ENCODE results near the gene UTF1.

The UTF1 gene

DNA sequence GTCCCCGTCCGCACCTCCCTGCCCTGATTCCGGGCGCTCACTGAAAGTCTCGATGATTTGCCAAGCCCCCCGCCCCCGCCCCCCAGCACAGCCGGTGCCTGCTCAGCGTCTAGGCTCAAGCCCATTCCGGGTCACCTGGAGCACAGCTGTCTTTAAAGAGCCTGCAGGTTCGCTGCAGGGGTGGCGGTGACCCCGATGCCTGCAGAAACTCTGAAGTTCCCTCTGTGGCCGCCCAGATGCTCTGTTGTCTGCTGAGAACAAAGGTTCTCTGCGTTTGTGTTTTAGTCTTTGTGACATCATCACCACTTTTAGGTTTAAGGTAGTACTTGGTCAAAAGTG, 8.4 kb downstream of the UTF1 start:
- Histone ChIP-seq H3K9me3 (ENCODE audit: control insufficient read depth, low read length) (no peaks in the 10 kb centered on the region), H3K4me1 (ENCODE audit: control insufficient read depth, insufficient read depth, low read length, poor library complexity, severe bottlenecking) (peaks cover 15% of the 10 kb centered on the region), H3K36me3 (ENCODE audit: control insufficient read depth, insufficient read depth, low read length) (no peaks in the 10 kb centered on the region), H3K27ac (ENCODE audit: low read depth, low read length, severe bottlenecking) (no peak overlapping the region), H3K4me3 (ENCODE audit: extremely low read depth, insufficient read depth, low read length, poor library complexity, severe bottlenecking) (peak overlapping the region; percentile 16)
- WGBS, 2 experiments (ENCODE audit: insufficient coverage in 2 of 2): 4 to 7% methylated on average over 10 to 14 of the region's 15 CpGs

DNA sequence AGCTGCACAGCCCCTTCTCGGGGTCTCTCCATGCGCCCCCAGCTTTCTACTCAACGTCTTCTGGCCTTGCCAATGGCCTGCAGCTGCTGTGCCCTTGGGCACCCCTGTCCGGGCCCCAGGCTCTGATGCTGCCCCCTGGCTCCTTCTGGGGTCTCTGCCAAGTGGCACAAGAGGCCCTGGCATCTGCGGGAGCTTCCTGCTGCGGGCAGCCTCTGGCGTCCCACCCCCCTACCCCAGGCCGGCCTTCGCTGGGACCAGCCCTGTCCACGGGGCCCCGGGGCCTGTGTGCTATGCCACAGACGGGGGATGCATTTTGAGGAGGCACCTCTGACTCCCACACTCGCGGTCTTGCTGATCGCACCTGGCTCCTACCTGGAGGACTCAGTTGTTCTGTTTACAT, 10.0 kb downstream of the UTF1 start:
- no peaks in the 10 kb centered on the region for H3K36me3 ChIP-seq (ENCODE audit: control insufficient read depth, insufficient read depth, low read length)
- H3K4me3 ChIP-seq (ENCODE audit: extremely low read depth, insufficient read depth, low read length, poor library complexity, severe bottlenecking): no peak overlapping the region
- peaks cover 15% of the 10 kb centered on the region for H3K4me1 ChIP-seq (ENCODE audit: control insufficient read depth, insufficient read depth, low read length, poor library complexity, severe bottlenecking)
- no peaks in the 10 kb centered on the region for H3K9me3 ChIP-seq (ENCODE audit: control insufficient read depth, low read length)
- WGBS, 2 experiments (ENCODE audit: insufficient coverage in 2 of 2): 89 to 95% methylated on average over 6 to 12 of the region's 15 CpGs
- H3K27ac ChIP-seq (ENCODE audit: low read depth, low read length, severe bottlenecking): no peak overlapping the region

DNA sequence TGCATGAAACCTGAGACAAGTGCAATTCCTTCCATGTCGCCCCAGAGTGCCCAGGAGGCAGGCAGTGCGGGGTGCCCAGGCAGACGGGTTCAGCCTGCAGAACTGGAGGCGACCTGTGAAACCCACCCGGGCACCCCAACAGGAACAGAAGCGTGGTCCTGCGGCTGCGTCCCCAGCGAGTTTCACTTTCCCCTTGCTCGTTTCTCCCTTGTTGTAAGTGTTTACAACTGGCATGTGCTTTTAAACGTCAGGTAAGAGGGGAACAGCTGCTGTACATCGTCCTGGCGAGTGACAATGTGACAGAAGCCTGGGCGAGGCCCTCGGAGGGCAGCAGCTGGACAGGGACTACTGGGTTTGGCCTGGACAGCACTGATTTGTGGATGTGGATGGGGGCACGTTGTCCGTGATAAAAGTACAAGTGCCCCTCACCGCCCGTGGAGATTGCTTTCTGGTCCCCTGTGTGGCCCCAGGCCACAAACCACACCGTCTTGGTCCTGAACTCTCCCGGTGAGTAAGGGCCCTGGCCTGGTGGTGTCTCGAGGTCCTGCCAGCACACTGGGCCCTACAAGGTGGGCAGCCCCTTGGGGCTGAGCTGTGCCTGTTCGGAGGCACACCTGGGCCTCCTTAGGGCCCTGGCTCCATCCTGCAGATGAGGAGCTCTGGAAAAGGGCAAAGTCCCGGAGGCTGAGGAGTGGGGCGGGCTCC, 11.6 kb downstream of the UTF1 start:
- Histone ChIP-seq H3K9me3 (ENCODE audit: control insufficient read depth, low read length) (no peaks in the 10 kb centered on the region), H3K36me3 (ENCODE audit: control insufficient read depth, insufficient read depth, low read length) (no peaks in the 10 kb centered on the region), H3K4me1 (ENCODE audit: control insufficient read depth, insufficient read depth, low read length, poor library complexity, severe bottlenecking) (peaks cover 18% of the 10 kb centered on the region), H3K27ac (ENCODE audit: low read depth, low read length, severe bottlenecking) (no peak overlapping the region), H3K4me3 (ENCODE audit: extremely low read depth, insufficient read depth, low read length, poor library complexity, severe bottlenecking) (no peak overlapping the region)
- WGBS, 2 experiments (ENCODE audit: insufficient coverage in 2 of 2): 94% methylated on average over 24 to 25 of the region's 25 CpGs

DNA sequence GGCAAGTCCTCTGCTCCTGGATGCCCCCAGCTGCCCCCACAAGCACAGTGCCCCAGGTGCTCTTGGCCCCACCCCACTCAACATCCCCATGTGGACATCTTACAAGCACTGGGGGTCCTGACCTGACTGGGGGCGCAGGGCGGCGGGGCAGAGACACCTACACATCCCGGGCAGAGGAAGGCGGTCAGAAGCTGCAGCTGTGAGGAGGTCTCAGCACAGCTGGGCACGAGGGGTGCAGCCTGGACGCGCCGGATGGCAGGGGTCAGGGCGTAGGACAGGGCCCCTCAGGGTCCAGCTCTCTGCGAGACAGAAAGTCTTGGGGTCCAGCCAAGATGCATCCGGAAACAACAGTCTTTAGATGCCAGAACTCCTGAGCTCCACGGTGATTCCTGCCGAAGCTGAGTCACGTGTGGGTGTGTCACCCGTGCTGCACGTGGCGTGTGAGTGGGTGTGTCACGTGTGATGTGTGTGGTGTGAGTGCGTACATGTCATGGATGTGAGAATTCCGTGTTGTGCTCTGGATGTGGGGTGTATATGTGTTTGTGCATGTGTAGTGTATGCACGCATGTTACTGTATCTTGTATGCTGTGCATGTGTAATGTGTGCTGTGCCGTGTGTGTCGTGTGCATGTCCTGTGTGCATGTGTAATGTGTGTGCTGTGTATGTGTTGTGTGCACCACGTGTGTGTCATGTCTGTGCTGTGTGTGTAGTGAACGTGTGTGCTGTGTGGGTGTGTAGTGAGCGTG, 12.8 kb downstream of the UTF1 start:
- Histone ChIP-seq H3K4me1 (ENCODE audit: control insufficient read depth, insufficient read depth, low read length, poor library complexity, severe bottlenecking) (peaks cover 12% of the 10 kb centered on the region), H3K4me3 (ENCODE audit: extremely low read depth, insufficient read depth, low read length, poor library complexity, severe bottlenecking) (no peak overlapping the region), H3K9me3 (ENCODE audit: control insufficient read depth, low read length) (no peaks in the 10 kb centered on the region), H3K36me3 (ENCODE audit: control insufficient read depth, insufficient read depth, low read length) (no peaks in the 10 kb centered on the region), H3K27ac (ENCODE audit: low read depth, low read length, severe bottlenecking) (no peak overlapping the region)
- WGBS, 2 experiments (ENCODE audit: insufficient coverage in 2 of 2): 92 to 93% methylated on average over 26 to 27 of the region's 27 CpGs

DNA sequence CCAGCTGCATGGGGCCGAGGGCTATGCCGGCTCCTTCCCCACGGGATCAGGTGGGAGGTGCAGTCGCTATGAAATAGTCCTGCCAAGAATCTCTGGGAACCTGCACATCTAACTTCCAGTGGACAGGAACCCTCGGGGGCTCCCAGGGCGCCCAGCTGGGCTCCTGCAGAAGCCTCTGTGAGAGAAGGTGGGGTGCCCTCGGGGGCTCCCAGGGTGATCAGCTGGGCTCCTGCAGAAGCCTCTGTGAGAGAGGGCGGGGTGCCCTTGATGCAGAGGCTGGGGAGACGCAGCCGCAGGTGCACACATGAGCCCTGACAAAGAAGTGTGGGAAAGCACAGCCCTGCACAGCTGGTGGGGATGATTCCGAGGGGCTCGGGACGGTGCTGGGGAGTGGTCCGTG, 13.6 kb downstream of the UTF1 start:
- peaks cover 9% of the 10 kb centered on the region for H3K4me1 ChIP-seq (ENCODE audit: control insufficient read depth, insufficient read depth, low read length, poor library complexity, severe bottlenecking)
- WGBS, 2 experiments (ENCODE audit: insufficient coverage in 2 of 2): 91 to 93% methylated on average over 12 to 14 of the region's 14 CpGs

DNA sequence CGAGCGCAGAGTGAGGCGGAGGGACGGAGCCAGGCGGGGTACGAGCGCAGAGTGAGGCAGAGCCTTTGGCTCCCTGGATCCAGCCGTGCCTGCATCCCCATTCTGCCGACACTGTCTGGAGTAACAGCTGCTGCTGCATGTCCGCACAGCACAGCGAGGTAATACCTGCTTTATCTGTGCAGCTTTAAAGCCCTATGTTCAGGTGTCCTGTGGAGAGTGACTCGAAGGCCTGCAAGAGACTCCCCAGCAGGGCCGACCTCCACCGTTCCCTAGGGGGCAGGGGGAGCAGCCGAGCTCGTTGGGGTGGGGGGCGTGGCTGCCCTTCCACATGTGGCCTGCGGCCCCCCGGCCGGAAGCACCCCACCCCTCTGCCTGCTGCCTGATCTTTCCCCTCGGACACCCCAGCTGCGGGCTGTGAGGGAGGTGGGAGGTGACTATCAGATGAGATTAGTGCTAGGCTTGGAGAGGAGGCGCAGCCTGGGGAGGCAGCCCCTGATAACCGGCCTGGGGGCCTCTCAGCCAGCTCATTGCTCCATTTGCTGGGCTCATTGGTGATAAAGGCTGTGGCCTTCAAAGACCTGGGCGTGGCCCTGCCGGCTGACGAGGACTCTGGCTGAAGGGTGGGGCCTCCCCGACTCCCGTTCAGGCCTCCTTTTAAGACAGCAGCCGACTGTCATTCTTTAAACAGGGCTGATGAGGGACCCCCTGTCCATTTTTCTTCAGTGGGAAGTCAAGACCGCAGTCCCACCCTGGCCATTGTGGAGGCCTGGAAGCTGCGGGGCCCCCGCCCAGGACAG, 15.6 kb downstream of the UTF1 start:
- H3K27ac ChIP-seq (ENCODE audit: low read depth, low read length, severe bottlenecking): no peak overlapping the region
- H3K4me3 ChIP-seq (ENCODE audit: extremely low read depth, insufficient read depth, low read length, poor library complexity, severe bottlenecking): no peak overlapping the region
- H3K4me1 ChIP-seq (ENCODE audit: control insufficient read depth, insufficient read depth, low read length, poor library complexity, severe bottlenecking): peaks cover 9% of the 10 kb centered on the region
- H3K9me3 ChIP-seq (ENCODE audit: control insufficient read depth, low read length): no peaks in the 10 kb centered on the region
- 74 to 76% methylated on average over 20 to 25 of the region's 33 CpGs for WGBS, 2 experiments (ENCODE audit: insufficient coverage in 2 of 2)
- no peaks in the 10 kb centered on the region for H3K36me3 ChIP-seq (ENCODE audit: control insufficient read depth, insufficient read depth, low read length)

More for the DNA sequence above, 13.6 kb downstream of the UTF1 start:
- no peaks in the 10 kb centered on the region for H3K9me3 ChIP-seq (ENCODE audit: control insufficient read depth, low read length)
- no peaks in the 10 kb centered on the region for H3K36me3 ChIP-seq (ENCODE audit: control insufficient read depth, insufficient read depth, low read length)
- H3K4me3 ChIP-seq (ENCODE audit: extremely low read depth, insufficient read depth, low read length, poor library complexity, severe bottlenecking): no peak overlapping the region
- no peak overlapping the region for H3K27ac ChIP-seq (ENCODE audit: low read depth, low read length, severe bottlenecking)

DNA sequence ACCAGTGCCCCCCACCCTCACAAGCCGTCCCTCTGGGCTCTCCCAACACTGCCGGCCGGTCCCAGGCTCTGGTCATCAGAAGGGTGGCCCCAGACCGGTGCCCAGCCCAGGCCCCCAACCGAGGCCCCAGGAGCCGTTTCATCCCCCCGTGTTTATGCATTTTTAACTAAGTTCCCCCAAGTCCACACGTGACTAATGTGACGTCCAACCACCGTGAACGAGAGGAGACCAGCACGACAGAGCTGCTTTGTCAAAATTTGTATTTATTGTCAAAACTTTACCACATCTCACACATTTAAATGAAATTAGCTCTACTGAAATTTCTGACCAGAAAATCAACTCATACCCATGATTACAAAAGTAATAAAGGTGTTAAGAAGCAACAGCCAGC, 16.2 kb downstream of the UTF1 start:
- H3K36me3 ChIP-seq (ENCODE audit: control insufficient read depth, insufficient read depth, low read length): no peaks in the 10 kb centered on the region
- WGBS, 2 experiments (ENCODE audit: insufficient coverage in 2 of 2): 82 to 87% methylated on average over 6 to 12 of the region's 12 CpGs
- peaks cover 9% of the 10 kb centered on the region for H3K4me1 ChIP-seq (ENCODE audit: control insufficient read depth, insufficient read depth, low read length, poor library complexity, severe bottlenecking)
- no peak overlapping the region for H3K4me3 ChIP-seq (ENCODE audit: extremely low read depth, insufficient read depth, low read length, poor library complexity, severe bottlenecking)
- no peak overlapping the region for H3K27ac ChIP-seq (ENCODE audit: low read depth, low read length, severe bottlenecking)
- H3K9me3 ChIP-seq (ENCODE audit: control insufficient read depth, low read length): no peaks in the 10 kb centered on the region

DNA sequence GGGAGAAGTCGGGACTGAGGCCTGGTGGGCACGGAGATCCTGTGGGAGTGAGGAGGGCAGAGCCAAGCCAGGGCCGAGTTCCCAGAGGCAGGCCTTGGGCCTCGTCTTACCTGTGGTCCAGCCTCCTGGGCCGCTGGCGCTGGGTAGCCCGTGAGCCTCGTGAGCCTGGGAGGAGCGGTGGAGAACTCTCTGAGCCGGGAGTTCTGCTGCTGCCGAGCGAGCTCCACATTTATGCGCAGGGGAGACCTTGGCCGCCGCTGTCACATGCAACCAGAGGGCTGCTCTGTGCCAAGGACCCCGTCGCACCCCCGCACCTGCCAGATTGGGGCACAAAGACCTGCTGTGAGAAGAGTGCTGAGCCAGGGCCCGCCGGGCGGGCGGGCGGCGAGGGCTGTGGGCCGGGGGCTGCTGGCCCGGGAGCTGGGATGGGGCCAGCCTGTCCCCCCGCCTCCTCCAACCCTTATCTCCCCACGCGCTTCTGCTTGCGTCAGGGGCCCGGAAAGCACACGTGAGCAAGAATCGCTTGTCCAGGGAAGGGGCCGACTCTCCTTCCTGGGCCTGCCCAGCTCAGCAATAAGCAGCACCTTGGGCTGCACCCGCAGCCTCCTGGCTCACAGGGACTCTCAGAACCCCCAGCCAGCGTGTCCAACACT, 17.8 kb downstream of the UTF1 start:
- Histone ChIP-seq H3K36me3 (ENCODE audit: control insufficient read depth, insufficient read depth, low read length) (no peaks in the 10 kb centered on the region), H3K27ac (ENCODE audit: low read depth, low read length, severe bottlenecking) (no peak overlapping the region), H3K4me1 (ENCODE audit: control insufficient read depth, insufficient read depth, low read length, poor library complexity, severe bottlenecking) (peaks cover 9% of the 10 kb centered on the region), H3K9me3 (ENCODE audit: control insufficient read depth, low read length) (no peaks in the 10 kb centered on the region), H3K4me3 (ENCODE audit: extremely low read depth, insufficient read depth, low read length, poor library complexity, severe bottlenecking) (no peak overlapping the region)
- 85 to 89% methylated on average over 31 to 33 of the region's 36 CpGs for WGBS, 2 experiments (ENCODE audit: insufficient coverage in 2 of 2)

DNA sequence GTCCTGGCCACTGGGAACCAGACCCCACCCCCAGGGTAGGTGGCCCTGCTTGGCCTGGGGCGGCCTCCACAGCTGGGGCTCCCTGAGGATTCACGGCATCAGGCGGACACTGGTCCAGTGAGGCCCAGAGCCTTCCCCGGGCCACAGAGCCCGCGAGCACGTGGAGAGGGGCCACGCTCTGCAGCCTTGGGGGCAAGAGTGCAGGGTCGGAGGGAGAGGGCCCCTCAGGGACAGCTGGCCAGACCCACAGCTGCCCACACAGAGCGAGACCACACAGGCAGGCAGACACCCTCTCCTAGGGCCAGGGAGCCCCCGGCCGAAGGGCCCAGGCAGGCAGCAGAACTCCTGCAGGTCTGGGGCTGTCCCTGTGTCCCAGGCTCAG, 18.3 kb downstream of the UTF1 start:
- Histone ChIP-seq H3K36me3 (ENCODE audit: control insufficient read depth, insufficient read depth, low read length) (no peaks in the 10 kb centered on the region), H3K27ac (ENCODE audit: low read depth, low read length, severe bottlenecking) (no peak overlapping the region)
- 96 to 99% methylated on average over 11 to 12 of the region's 12 CpGs for WGBS, 2 experiments (ENCODE audit: insufficient coverage in 2 of 2)

DNA sequence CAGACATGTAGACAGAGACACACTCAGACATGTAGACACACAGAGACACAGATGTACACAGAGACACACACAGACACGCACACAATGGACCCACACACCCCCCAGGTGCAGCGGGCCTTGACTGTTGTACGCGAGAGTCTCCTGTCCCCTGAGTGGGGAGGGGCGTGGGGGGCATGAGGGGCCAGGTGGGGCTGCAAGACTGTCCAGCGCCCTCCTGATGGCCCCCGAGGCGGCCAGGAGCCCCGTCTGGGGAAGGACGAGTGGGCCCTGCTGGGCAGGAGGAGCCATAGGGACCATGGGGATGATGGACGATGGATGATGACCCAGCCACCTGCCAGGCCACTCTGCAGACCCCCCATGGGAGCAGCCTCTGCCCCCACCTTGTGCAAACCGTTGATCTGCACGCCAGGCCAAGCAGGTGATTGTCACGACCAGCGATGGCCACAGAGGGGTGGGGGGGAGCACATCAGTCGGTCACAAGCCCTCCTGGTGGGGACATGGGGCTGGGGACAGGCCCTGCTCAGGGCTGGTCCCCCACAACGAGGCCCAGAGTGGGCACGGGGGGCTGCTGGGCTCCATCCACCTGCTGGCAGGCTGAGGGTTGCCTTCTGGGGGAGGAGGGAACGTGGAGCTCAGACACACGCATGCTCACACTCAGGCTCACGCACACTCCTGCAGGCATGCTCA, 19.2 kb downstream of the UTF1 start:
- 66 to 76% methylated on average over 12 to 17 of the region's 21 CpGs for WGBS, 2 experiments (ENCODE audit: insufficient coverage in 2 of 2)
- H3K4me3 ChIP-seq (ENCODE audit: extremely low read depth, insufficient read depth, low read length, poor library complexity, severe bottlenecking): no peak overlapping the region
- no peak overlapping the region for H3K27ac ChIP-seq (ENCODE audit: low read depth, low read length, severe bottlenecking)
- no peaks in the 10 kb centered on the region for H3K36me3 ChIP-seq (ENCODE audit: control insufficient read depth, insufficient read depth, low read length)
- H3K4me1 ChIP-seq (ENCODE audit: control insufficient read depth, insufficient read depth, low read length, poor library complexity, severe bottlenecking): peaks cover 9% of the 10 kb centered on the region
- no peaks in the 10 kb centered on the region for H3K9me3 ChIP-seq (ENCODE audit: control insufficient read depth, low read length)

More for the DNA sequence above, 18.3 kb downstream of the UTF1 start:
- Histone ChIP-seq H3K4me1 (ENCODE audit: control insufficient read depth, insufficient read depth, low read length, poor library complexity, severe bottlenecking) (peaks cover 9% of the 10 kb centered on the region), H3K4me3 (ENCODE audit: extremely low read depth, insufficient read depth, low read length, poor library complexity, severe bottlenecking) (no peak overlapping the region), H3K9me3 (ENCODE audit: control insufficient read depth, low read length) (no peaks in the 10 kb centered on the region)
